GM18520 (cell line): ENCODE measurements around the gene LSM12.

ENCODE experiments used
- ATAC-seq: cut with Tn5 transposase; IDR thresholded peaks from one replicate; pipeline ENCODE4 v1.9.1; 2021; ENCODE audit not compliant: unreplicated experiment

LSM12 gene

GRCh38 chr17:44095647-44096496 lies 29.4 kb upstream of the LSM12 start:
- no peak for ATAC-seq

GRCh38 chr17:44095388-44095646 lies 28.8 kb upstream of the LSM12 start:
- ATAC-seq = no peak

GRCh38 chr17:44094701-44095387 lies 28.4 kb upstream of the LSM12 start:
- ATAC-seq = no peak

- no peak for ATAC-seq
Measured at GRCh38 chr17:44093231-44093900, 26.9 kb upstream of the LSM12 start.

GRCh38 chr17:44092051-44092450 lies 25.6 kb upstream of the LSM12 start:
- no peak for ATAC-seq

- no peak for ATAC-seq
Measured at GRCh38 chr17:44091200-44091997, 24.9 kb upstream of the LSM12 start.

GRCh38 chr17:44088254-44088653 lies 21.8 kb upstream of the LSM12 start:
- no peak for ATAC-seq

- ATAC-seq = no peak
Measured at GRCh38 chr17:44087319-44087718, 20.8 kb upstream of the LSM12 start.

- no peak for ATAC-seq
Measured at GRCh38 chr17:44086364-44087311, 20.2 kb upstream of the LSM12 start.

GRCh38 chr17:44085908-44086307 lies 19.4 kb upstream of the LSM12 start:
- no peak for ATAC-seq

- ATAC-seq = no peak
Measured at GRCh38 chr17:44084921-44085320, 18.4 kb upstream of the LSM12 start.

GRCh38 chr17:44084131-44084538 lies 17.7 kb upstream of the LSM12 start:
- ATAC-seq = no peak

- ATAC-seq = no peak
Measured at GRCh38 chr17:44083250-44083849, 16.9 kb upstream of the LSM12 start.

- ATAC-seq = no peak
Measured at GRCh38 chr17:44082256-44082927, 15.9 kb upstream of the LSM12 start.

GRCh38 chr17:44081681-44082080 lies 15.2 kb upstream of the LSM12 start:
- no peak for ATAC-seq

GRCh38 chr17:44079877-44080821 lies 13.7 kb upstream of the LSM12 start:
- no peak for ATAC-seq

- ATAC-seq = no peak
Measured at GRCh38 chr17:44078412-44078811, 11.9 kb upstream of the LSM12 start.

- ATAC-seq = no peak
Measured at GRCh38 chr17:44077595-44077909, 11.1 kb upstream of the LSM12 start.
